GM18499 (cell line): ENCODE measurements around the gene DIS3L2.
"Not testable (repeated sequence)": the region's sequence is repeated elsewhere in the genome, so short reads cannot be mapped to it uniquely, and the experiment has no call there.

Source experiments
- ATAC-seq: cut with Tn5 transposase; IDR thresholded peaks from one replicate; pipeline ENCODE4 v1.9.1; 2021; ENCODE audit warnings: moderate number of reproducible peaks; ENCODE audit not compliant: insufficient read depth, unreplicated experiment

The DIS3L2 gene

GRCh38 chr2:232372231-232373208 lies 411.0 kb downstream of the DIS3L2 start:
- ATAC-seq = no peak

- no peak for ATAC-seq
Measured at GRCh38 chr2:232374356-232374755, 412.8 kb downstream of the DIS3L2 start.

- no peak for ATAC-seq
Measured at GRCh38 chr2:232375164-232375563, 413.7 kb downstream of the DIS3L2 start.

- no peak for ATAC-seq
Measured at GRCh38 chr2:232376260-232376659, 414.7 kb downstream of the DIS3L2 start.

- no peak for ATAC-seq
Measured at GRCh38 chr2:232376713-232377112, 415.2 kb downstream of the DIS3L2 start.

- ATAC-seq = no peak
Measured at GRCh38 chr2:232377319-232377718, 415.8 kb downstream of the DIS3L2 start.

GRCh38 chr2:232377841-232378734 lies 416.6 kb downstream of the DIS3L2 start:
- no peak for ATAC-seq

- ATAC-seq = not testable (repeated sequence)
Measured at GRCh38 chr2:232378735-232379151, 417.2 kb downstream of the DIS3L2 start, which contains the start of gene ALPP. TSS of gene ALPP (plus strand) at chr2:232378751. CDS start at chr2:232378803, 52 bp downstream.

- not testable (repeated sequence) for ATAC-seq
Measured at GRCh38 chr2:232379610-232380590, 418.4 kb downstream of the DIS3L2 start.

GRCh38 chr2:232381204-232382031 lies 419.9 kb downstream of the DIS3L2 start:
- ATAC-seq = not testable (repeated sequence)

- no peak for ATAC-seq
Measured at GRCh38 chr2:232382331-232383225, 421.1 kb downstream of the DIS3L2 start.

- ATAC-seq = no peak
Measured at GRCh38 chr2:232384466-232384865, 423.0 kb downstream of the DIS3L2 start.

GRCh38 chr2:232385058-232385457 lies 423.5 kb downstream of the DIS3L2 start:
- not testable (repeated sequence) for ATAC-seq

- no peak for ATAC-seq
Measured at GRCh38 chr2:232385660-232386489, 424.4 kb downstream of the DIS3L2 start.

GRCh38 chr2:232386490-232386739 lies 424.9 kb downstream of the DIS3L2 start:
- ATAC-seq = no peak
